ENCODE measurements around the gene CCRL2.

Gene CCRL2

DNA sequence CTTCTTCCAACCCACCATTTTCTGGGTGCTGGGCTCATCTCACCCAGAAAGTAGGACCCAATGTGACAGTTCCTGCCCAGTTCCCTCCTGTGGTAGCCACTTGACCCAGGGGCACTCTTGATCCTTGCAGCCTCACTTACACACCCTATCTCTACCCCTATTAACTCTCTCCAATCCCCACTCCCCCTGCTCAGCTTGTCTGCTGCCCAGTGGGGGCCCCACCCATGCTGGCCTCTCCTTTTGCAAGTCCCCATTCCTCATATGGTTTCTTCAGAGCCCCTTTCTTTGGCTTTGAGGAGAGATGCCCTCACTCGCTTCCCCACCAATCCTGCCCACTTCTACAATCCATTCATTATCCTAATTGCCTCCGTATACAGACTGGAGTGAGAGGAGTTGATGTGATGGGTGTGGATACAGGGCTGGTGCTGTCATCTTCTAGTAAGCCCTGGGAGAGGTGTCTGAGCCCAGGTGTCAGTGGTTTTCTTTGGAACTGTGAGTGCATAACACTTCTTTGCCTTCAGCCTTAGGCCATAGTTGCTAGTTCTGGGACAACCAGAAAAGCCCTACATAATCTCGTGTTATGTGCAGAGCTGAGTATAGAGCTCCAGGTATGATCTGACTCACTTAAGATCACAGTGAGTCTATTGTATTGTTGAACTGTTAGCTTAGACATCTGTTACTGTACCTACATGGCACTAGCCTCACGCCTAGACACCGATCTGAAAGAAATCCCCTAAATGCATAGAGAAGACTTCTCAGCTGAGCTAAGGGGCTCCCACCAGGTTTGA is 41.1 kb upstream of the CCRL2 start:
- no peak for FAIRE-seq
- no peak for DNase-seq (ENCODE audit: insufficient read length, low spot score)
- TF ChIP-seq, protein P1, sequence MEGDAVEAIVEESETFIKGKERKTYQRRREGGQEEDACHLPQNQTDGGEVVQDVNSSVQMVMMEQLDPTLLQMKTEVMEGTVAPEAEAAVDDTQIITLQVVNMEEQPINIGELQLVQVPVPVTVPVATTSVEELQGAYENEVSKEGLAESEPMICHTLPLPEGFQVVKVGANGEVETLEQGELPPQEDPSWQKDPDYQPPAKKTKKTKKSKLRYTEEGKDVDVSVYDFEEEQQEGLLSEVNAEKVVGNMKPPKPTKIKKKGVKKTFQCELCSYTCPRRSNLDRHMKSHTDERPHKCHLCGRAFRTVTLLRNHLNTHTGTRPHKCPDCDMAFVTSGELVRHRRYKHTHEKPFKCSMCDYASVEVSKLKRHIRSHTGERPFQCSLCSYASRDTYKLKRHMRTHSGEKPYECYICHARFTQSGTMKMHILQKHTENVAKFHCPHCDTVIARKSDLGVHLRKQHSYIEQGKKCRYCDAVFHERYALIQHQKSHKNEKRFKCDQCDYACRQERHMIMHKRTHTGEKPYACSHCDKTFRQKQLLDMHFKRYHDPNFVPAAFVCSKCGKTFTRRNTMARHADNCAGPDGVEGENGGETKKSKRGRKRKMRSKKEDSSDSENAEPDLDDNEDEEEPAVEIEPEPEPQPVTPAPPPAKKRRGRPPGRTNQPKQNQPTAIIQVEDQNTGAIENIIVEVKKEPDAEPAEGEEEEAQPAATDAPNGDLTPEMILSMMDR (IDR thresholded peaks at IDR 0.05; ENCODE audit: insufficient read depth, missing control alignments): no peak

DNA sequence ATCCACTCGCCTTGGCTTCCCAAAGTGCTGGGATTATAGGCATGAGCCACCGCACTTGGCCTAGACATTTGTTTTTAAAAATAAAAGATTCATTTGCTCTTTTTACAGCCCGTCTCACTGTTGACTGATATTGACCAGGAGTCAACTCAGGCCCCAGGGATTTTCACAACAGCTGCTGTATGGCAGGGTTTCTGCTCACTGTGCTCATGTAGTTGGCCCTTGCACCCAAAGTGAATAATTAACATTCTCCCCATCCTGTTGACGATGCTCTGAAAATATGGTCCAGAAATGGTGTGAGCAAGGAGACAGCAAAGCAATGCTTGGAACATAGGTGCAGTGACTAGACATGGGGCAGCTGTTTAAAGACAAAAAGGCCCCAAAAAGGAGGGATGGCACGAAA is 39.2 kb upstream of the CCRL2 start:
- no peak for FAIRE-seq

DNA sequence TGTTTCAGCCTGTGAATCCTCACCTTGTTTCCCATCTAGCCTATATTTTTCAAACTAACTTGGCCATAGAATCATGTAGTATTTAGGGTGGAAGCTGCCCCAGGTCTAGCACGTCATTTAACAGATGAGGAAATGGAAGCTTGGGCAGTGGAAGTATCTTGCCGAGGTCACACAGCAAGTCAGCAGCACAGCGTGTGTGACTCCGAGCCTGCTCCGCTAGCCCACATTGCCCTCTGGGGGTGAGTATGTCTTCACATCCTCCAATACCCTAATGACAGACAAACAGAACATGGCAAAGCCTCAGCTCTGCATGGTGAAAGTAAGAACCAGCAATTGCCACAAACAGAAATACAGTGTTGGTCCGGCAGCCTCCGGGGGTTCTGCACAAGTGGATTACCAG is 38.5 kb upstream of the CCRL2 start:
- FAIRE-seq (no peak), DNase-seq (ENCODE audit: insufficient read length, low spot score) (no peak)
- TF ChIP-seq, protein P1 (IDR thresholded peaks at IDR 0.05; ENCODE audit: insufficient read depth, missing control alignments): peak; percentile 15

More for the DNA sequence above, 39.2 kb upstream of the CCRL2 start:
- TF ChIP-seq, protein P1 (IDR thresholded peaks at IDR 0.05; ENCODE audit: insufficient read depth, missing control alignments): no peak
- DNase-seq (ENCODE audit: insufficient read length, low spot score): no peak

DNA sequence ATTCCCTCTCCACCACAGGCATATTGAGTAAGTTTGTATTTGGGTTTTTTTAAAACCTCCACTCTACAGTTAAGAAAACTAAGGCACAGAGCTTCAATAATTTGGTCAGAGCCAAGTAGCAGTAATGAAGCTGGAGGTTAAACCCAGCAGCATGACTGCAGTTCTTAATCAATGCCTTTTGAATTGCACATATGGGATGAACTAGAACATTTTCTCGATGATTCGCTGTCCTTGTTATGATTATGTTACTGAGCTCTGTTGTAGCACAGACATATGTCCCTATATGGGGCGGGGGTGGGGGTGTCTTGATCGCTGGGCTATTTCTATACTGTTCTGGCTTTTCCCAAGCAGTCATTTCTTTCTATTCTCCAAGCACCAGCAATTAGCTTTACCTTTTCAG is 37.9 kb upstream of the CCRL2 start:
- TF ChIP-seq, protein P1 (IDR thresholded peaks at IDR 0.05; ENCODE audit: insufficient read depth, missing control alignments): no peak
- no peak for DNase-seq (ENCODE audit: insufficient read length, low spot score)
- FAIRE-seq: no peak

DNA sequence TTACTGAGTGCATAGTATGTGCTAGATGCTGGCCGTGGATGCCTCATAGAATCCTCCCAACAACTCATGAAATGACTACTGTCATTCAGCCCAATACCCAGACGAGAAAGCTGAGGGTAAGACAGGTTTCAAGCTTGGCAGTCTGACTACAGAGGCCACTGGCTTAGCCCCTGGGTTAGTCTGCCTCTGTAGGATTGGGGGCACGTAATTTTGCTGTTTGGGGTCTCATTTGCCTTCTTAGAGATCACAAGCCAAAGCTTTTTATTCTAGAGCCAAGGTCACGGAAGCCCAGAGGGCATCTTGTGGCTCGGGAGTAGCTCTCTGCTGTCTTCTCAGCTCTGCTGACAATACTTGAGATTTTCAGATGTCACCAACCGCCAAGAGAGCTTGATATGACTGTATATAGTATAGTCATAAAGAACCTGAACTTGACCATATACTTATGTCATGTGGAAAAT is 37.4 kb upstream of the CCRL2 start:
- FAIRE-seq (no peak), DNase-seq (ENCODE audit: insufficient read length, low spot score) (no peak)
- TF ChIP-seq, protein P1 (IDR thresholded peaks at IDR 0.05; ENCODE audit: insufficient read depth, missing control alignments): no peak

DNA sequence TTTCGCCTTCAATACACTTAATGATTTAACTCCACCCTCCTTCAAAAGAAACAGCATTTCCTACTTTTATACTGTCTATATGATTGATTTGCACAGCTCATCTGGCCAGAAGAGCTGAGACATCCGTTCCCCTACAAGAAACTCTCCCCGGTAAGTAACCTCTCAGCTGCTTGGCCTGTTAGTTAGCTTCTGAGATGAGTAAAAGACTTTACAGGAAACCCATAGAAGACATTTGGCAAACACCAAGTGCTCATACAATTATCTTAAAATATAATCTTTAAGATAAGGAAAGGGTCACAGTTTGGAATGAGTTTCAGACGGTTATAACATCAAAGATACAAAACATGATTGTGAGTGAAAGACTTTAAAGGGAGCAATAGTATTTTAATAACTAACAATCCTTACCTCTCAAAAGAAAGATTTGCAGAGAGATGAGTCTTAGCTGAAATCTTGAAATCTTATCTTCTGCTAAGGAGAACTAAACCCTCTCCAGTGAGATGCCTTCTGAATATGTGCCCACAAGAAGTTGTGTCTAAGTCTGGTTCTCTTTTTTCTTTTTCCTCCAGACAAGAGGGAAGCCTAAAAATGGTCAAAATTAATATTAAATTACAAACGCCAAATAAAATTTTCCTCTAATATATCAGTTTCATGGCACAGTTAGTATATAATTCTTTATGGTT is 36.1 kb upstream of the CCRL2 start, which contains the start of gene CCR5:
Gene CCR5, plus strand, starts transcription at position 108 of the 680 bp plus-strand sequence. CDS start 1,957 bp downstream, outside the sequence.
- TF ChIP-seq, protein P1 (IDR thresholded peaks at IDR 0.05; ENCODE audit: insufficient read depth, missing control alignments): no peak
- FAIRE-seq (no peak), DNase-seq (ENCODE audit: insufficient read length, low spot score) (no peak)

Measured in D721Med (cell line).